KG1 (cell line): ENCODE measurements around the gene EBF3.

Experiments used
- DNase-seq: peaks from one replicate; lab custom pipeline; 2025; lab: John Stamatoyannopoulos, UW

The EBF3 gene

GRCh38 chr10:129796710-129797420 lies 167.2 kb downstream of the EBF3 start:
- DNase-seq, result no peak

- DNase-seq, result no peak
These were observed 170.1 kb downstream of the EBF3 start for GRCh38 chr10:129793996-129794395.

GRCh38 chr10:129793479-129793878 lies 170.6 kb downstream of the EBF3 start:
- no peak for DNase-seq

GRCh38 chr10:129792864-129793263 lies 171.2 kb downstream of the EBF3 start:
- DNase-seq, result no peak

GRCh38 chr10:129792141-129792540 lies 171.9 kb downstream of the EBF3 start:
- no peak for DNase-seq

GRCh38 chr10:129790715-129791446 lies 173.2 kb downstream of the EBF3 start:
- no peak for DNase-seq

DNA sequence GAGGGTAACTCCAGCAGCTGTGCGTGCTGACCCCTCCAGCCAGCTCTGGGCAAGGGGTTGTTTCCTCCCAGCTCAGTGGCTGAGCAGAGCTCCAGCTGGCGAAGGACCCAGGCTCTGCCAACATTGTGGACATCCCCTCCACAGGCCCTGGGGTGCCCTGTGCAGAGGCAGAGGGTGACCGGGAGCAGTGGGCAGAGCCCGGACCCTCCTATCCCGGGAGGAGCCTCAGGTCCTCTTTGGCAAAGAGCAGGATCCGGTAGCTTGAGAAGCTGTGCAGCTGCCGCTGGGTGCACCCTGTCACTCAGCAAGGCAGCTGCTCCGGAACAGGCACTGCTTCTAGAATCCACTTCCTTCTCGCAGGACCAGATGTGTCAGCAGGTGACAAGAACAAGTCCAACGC lies 175.9 kb downstream of the EBF3 start:
- DNase-seq, result no peak

DNA sequence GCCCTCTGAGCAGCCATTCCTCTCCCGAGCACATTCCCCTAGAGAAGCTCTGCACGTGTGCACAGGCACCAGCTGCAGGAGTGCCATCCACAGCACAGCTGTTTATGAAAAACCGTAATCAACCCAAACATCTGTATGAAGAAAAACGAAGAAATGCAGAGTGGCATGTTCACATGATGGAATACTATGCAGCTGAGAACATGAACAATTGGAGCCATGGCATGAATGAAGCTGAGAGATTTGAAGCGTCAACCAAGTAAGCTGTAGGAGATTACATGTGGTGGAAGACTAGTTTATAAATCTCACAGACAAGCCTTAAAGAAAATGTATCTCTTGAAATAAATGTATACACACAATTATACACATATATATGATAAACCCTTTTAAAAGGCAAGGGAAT lies 176.5 kb downstream of the EBF3 start:
- no peak for DNase-seq

- no peak for DNase-seq
These were observed 177.9 kb downstream of the EBF3 start for GRCh38 chr10:129786216-129786615.

DNA sequence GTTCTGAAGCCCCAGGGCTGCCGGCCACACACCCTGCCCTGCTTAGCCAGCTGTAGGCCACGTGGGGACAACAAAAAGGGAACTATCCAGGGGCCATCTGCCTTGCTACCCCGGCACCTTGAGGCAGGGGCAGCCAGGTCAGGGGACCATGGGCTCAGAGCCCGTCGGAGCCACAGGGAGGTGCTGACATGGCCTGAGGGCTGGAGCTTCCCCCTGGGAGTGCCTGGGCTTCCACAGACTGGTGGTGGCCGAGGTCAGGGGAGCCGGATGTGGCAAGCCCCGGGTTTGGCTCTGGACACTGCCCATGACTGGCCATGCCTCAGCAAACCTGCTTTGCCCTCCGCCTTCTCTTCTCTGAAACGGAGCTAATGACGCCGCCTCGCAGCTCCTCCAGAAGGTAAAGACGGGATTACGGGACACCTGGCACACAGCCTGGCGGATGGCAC lies 178.5 kb downstream of the EBF3 start:
- no peak for DNase-seq
